Suppressor macrophage treated with lipopolysaccharide for 1 hour (primary cell): Measurements from ENCODE around the gene IFT74.
A peak's percentile ranks its signal among the peaks of the same experiment; 100 is the strongest.

Experiments
- DNase-seq, 3 donors: peaks; one replicate each; pipeline ENCODE4 v3.0.0-alpha.2; 2020 to 2022

IFT74 gene

DNA sequence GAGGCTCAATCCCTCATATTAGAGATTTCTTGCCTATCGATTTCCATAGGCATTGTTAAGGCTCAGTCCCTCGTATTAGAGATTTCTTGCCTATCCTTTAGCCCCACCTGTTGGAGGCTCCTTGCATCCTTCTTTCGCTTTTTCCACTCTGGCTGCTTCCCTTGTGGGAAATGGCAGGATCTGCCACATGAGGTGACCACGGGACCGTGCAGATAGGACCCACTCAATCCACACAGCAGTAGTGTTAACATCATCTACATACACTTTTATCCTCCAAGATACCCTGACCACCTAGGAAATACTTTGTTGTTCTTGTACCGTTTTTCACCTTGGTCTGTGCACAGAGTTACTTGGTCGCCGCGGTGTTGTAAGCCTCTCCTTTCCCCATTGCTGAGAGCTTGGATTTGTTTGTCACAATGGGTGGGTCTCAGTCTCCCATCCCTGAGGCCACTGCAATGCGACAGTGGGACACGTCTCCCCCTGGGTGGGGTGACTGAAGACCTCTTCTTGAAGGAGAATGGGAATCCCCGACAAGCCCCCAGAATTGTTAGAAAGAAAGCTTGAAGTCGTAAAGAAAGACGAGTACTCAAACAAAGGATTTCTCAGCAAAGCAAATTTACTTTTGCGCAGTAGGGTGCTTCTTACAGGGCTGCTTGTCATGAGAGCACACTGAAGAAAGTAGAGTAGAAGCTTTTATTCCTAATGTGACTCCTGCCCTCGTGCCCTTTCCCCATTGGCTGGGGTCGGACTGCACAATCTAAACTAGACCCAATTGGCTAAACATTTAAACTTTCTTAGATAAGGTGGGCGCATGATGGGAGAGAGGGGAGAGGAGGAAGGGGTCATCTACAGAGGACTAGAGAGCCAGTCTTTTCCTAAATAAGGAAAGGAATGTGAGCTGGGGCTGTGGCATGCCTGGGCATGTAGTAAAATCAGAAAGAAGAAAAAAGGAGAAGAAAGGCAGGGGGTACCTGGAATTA is 19.8 kb downstream of the IFT74 start:
- DNase-seq, result peak; percentile 70 to 74 (median 74)

DNA sequence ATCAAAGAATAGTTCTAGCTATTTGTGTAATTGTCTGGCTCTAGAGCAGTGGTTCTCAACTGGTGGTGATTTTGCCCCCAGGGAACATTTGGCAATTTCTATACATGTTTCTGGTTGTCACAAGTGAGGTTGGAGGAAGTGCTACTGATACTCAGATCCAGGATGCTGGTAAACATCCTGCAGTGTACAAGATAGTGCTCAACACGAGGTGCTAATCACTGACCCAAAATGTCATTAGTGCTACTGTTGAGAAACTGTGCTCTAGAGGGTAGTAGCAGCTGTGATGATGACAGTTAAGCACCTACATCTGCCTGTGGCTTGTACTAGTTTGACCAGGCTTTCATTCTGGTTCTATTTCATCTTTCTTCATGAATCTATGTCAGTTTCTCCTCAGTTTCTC is 27.1 kb downstream of the IFT74 start:
- no peak for DNase-seq

DNA sequence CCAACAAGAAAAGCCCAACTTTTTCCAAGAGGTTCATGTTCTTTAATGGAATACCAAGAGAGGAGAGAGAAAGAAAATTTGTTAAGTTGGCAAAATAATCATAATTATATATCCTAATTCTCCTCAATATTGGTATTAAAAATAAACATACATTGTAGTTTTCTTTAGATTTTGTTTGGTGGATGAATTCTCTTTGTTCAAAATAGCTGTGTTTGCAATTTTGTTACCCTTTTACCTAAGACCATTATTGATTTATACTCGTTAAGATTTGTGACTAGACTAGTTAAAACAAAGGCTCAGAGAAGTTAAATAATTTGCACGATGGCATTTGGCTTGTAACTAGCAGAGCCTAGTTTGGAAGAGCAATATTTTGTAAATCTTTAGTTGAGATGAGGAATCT is 39.6 kb downstream of the IFT74 start:
- no peak for DNase-seq

DNA sequence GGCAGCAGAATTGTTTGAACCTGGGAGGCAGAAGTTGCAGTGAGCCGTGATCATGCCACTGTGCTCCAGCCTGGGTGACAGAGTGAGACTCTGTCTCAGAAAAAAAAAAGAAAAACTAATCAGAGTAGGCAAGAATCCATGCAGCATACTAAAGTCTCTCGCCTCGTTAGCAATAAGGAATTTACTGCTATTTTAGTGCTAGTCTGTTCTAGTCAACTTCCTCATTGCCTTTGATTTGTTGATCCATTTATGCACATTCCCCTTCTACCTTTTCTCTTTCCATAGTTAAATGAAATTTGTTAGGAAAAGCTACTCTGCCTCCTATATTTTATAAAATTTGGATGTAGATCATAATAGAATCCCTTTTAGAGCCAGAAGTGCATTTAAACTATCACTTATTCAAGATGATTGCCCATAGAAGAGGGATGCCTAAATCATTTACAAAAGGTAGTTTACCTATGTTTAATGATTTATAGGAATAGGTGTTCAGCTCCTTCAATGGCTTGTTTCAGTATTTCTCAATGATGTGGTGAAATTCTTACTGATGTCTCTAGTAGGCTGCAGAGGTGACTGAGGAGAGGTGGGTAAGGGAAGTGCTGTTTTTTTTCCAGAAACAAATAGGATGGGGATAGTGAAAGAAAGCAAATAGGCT is 47.3 kb downstream of the IFT74 start:
- DNase-seq, result no peak

DNA sequence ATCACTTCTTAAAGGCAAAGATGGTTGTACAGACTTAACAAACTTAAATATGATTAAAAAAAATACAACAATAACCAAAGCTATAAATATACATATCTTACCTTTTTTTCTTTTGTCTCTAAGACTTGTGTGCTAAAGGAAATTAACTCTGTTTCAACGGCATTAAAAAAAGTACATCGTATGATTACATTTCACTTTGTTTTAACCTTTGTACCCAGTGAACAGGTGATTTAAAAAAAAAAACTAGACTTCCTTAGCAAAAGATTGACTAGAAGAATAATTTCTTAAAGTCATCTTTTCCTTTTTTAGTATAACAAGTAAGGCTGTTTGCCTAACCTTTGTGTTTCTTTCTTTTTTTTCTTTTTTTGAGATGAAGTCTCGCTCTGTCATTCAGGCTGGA is 49.3 kb downstream of the IFT74 start, which contains the start of gene LRRC19:
LRRC19 (minus strand) TSS at position 182 of the 400 bp plus-strand sequence. CDS start 5,978 bp downstream, outside the sequence.
- DNase-seq, result no peak

DNA sequence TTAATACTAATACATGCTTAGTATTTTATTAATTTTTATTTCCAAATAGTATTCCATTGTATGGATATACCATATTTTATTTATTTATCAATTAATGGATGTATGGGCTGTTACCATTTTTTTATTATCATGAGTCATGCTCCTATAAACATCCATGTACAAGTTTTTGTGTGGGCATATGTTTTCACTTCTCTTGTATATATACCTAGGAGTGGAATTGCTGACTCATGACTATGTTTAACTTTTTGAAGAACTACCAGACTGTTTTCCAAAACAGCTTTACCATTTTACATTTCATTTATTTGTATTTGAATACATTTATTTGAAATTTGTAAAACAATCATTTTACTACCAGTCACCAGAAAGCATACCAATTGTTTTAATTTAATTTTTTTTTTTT is 63.4 kb downstream of the IFT74 start:
- no peak for DNase-seq

DNA sequence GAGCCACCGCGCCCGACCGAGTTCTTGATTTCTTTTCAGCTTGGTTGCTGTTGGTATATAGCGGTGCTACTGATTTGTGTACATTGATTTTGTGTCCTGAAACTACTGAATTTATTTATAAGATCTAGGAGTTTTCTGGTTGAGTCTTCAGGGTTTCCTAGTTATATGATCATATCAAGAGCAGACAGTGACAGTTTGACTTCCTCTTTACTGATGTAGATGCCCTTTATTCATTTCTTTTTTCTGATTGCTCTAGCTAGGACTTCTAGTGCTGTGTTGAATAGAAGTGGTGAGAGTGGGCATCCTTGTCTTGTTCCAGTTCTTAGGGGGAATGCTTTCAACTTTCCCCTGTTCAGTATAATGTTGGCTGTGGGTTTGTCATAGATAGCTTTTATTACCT is 66.7 kb downstream of the IFT74 start:
- no peak for DNase-seq

DNA sequence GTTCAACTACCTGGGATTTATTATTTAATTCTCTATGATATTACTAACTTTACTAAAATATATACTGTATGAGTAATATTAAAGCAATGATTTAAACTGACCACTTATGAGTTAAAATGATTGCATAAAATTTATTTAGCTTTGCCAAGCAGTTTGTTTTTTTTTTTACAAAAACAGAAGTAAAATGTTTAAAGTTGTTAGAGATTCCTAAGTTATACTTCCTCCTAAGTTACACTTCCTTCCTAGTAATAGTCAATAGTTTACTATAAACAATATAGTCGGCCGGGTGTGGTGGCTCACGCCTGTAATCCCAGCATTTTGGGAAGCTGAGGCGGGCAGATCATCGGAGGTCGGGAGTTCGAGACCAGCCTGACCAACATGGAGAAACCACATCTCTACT is 73.0 kb downstream of the IFT74 start:
- peak in 2 of 3 donors; percentile 14 to 28 for DNase-seq

DNA sequence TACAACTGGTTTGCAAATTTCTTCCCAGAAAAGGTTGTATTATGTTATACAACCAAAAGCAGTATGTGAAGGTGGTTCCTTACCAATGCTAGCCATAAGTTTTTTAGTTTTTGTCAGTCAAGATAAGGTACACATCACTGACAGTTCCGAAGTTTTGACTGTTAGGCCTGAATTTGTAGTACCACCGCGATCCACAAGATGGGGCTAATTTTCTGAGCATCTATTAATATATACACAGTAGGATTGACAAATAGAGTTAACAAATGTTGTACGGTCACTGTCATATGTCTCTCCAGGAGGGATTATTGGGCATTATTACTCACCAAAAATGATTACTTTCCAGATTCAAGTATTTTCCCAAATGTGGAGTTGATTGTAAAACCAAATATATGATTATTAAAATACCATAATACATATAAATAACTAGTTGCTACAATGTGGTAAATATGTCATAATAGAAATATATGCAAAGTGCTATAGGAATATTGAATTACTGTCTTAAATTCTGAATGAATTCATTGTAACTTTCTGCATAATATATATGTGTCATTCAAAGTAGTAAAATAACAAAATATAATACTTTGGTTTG is 77.7 kb downstream of the IFT74 start:
- DNase-seq, result peak; percentile 69 to 78 (median 75)

DNA sequence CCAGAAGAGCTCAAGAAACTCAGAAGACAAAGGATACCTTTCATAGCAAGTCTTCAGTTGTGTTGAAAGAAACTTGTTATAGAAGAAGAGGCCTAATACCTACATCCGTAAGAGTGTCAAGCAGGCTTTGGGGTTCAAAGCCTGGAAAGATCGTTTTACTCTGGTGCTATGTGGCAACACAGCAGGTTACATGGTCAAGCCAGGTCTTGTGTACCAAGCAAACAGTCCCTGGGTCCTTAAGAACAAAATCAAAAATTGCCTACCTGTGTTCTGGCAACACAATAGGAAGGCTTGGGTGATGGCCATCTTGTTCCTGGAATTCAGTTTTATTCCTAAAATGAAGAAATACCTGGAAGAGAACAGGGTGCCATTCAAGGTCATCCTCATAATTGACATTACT is 81.3 kb downstream of the IFT74 start:
- no peak for DNase-seq

DNA sequence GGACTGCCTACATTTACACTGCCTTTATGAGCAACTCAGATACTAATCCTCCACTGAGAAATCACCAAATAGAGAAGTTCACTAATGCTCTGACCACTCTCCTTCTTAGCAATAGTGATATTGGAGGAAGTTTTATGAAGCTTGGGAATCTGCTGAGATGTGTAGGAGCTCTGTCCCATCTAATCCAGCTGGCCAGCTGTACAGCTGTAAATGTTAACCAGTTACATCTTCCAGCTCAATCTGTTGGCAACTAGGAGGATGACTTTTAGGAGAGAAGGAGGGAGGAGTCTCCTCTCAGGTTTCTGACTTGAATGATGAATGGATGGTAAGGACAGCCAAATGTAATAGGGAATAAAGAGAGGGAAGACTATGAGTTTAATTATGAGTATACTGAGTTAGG is 85.5 kb downstream of the IFT74 start:
- no peak for DNase-seq

DNA sequence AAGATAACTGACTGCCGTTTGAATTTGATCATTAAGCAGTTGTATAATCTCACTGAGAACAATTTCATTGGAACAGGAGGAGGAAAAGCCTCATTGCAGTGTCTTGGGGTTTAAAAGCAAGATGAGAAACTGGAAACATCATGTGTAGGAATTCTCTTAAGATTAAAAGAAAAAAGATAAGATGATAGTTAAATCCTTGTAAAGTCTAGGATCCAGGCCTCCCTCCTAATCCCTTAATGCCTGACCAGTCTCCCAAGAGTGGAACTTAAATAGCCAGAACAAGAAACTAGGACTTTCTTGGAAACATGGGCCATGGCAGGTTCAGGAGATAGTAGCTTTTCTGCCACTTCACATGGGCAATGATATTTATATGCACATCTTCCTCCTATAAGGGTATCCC is 86.3 kb downstream of the IFT74 start:
- no peak for DNase-seq

DNA sequence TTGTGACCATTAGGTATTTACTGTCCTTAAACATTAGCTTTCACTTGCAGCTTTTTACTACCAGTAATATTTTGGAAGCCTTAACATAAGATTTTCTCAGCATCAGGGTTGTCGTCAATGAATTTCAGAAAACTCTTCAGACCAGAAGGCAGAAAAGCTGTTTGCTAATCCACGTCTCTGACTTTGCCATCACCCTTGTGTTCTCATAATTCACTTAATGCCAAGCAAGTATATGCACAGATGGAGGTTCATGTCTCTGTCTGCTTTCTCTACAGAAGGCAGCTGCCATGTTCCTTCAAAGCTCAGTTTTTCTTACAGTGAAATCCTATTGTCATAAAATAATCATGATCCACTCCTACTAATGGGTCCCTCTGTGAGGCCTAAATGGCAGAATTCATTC is 87.0 kb downstream of the IFT74 start:
- DNase-seq, result no peak

DNA sequence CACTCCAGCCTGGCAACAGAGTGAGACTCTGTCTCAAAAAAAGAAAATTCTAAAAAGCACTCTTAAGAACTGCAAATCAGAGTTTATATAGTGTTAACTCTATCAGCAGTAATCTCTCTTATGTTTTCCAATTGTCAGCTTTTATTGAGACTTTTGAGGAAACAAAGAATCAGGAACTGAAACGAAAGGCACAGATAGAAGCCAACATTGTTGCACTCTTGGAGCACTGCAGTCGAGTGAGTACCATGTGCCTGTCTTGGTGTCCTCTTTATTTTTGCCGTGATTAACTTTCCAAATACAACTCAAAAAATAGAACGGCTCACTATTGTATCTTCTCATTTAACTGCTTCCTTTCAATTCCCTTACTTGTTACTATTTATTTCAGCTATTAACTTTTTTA is 90.9 kb downstream of the IFT74 start:
- DNase-seq, result peak; percentile 28 to 47 (median 39)

DNA sequence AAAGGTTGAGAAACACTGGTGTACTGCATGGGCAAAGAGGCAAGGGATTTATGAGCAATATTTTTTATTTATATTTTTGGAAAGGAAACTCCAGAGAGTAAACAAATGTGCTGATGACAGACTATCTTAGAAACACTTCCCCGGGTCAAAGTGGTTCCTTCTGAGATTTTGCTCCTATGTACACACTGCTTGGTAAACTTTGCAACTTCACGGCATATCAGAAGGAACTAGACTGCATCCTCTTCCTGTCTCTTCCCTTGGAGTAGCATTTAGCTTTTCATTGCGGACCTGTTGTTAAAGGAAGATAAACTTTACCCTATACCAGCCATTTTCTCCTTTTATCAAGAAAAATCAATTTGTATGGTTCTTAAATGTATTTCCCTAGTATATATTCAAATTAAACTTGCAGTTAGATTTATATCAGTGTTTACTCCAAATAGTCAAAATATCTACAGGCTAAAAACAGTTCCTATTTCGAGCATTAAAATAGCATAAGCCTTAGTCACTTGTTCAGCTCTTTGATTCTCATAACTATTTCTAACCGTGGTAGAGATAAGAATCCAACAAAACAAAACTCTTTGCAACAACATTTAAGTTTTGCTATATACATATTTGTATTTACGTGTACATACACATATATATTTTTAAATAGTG is 97.3 kb downstream of the IFT74 start:
- DNase-seq, result peak in 1 of 3 donors; percentile 21

DNA sequence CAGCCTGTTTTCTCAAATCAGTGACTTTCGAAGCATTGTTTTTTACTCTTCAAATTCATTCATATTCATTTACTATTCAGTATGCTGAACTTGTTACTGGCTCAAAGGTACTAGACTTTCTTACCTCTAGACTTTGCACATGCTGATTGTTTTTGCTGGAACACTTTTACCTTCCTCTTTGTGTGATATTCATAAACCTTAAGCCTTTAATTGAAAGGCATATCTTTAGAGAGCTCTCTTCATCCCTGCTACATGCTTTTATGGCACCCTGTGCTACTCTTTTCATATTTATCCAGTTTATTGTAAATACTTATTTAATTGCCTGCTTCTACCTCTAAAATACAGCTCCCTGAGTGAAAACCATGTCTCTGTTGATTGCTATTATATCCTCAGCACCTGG is 97.9 kb downstream of the IFT74 start:
- no peak for DNase-seq

DNA sequence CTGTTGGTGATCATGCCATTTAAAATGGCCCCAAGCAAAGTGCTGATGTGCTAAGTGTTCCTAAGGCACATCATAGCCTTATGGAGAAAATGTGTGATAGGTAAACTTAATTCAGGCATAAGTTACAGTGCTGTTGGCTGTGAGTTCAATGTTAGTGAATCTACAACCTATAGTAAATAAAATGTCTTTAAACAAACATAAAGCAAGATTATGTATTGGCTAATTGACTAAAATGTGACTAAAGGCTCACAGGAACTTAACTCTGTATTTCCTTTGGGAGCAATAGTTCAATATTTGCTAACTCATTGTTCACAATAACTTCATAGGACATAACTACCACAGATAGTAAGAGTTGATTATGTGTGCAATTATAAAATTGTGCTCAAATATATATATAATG is 98.6 kb downstream of the IFT74 start:
- no peak for DNase-seq

DNA sequence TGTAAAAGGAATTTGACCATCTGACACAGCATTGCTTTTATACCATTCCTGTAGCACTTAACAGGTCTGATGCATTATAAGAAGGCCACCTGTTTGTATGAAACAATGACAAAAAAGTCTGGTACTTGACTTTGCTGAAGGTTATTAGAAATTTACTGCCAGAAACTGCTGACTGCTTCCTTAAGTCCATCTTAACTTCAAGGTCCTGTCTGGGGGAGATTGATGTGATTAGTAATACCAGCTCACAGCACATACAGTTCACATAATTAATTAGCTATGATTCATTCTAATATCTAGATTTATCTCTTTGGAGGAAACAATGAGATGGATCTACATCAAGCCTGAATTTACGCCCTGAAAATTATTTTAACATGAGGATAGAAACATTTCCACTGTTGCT is 103.2 kb downstream of the IFT74 start:
- no peak for DNase-seq

DNA sequence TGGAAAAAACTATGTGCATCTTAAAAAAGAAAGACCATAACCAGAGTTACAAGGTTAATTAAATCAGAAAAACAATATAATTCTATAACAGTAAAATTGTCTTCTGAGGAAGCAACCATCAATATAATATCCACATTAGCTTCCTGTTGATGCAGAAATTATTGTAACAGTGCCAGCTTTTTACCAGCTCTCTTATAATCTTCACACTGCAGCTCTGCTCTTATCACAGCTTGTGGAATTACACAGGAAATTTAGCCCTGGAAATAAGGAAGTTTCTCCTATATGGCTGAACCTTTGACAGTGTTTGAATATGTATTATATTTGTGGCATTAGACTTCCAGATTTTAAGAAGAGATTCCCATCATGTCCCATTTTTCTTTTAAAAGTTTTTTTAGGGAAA is 103.7 kb downstream of the IFT74 start:
- no peak for DNase-seq

DNA sequence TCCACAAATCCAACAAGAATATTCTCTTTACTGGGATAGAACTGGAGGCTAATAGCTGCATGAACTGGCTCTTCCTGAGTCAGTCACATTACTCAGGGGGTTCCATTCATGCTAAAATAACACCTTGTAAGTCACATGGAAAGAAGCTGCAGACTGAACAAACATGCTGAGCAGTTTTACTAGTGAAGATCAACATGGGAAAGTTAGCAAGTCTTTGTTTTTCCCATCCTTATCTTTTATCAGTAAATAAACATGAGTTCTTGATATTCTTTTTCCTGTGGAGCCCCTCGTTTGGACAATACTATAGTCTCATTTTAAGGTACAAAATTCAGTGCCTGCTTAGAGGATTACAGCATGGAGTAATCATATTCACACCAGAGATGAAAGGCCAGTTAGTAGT is 109.1 kb downstream of the IFT74 start:
- no peak for DNase-seq

DNA sequence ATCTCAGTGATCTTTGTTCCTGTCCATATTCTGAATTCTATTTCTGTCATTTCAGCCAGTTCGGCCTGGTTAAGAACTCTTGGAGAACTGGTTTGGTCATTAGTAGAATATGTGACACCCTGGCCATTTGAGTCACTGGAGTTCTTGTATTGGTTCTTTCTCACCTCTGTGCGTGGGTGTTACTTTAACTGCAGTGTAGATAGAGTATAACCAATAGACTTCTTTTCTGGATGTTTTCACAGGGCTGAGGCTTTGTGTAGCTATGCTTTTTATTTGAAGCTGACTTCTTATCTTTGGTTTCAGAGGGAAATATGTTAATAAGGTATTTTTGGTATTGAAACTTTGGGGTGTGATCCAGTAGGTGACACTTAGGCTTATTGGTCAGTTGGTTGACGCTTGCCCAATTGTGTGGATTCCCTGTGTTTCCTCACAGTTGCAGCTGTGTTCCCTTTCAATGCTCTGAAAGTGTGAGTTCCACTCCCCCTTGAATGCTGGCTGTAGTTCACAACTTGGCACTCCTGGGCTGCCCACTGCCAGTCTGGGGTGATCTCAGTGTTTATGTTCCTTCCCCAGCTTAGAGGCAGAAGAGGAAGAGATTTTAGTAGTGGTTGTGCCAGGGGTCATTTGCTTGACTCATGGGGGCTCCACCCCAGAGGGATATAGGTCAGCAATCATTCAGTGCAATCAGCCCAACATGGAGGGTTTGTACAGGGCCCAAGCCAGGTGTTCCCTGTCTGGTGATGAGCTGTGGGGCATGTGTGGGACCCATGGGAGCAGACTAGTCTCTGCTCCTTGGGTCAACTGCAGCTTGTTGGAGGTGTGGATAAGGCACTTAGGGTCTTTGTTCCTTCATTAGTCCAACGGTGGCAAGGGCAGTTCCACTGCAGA is 117.9 kb downstream of the IFT74 start:
- DNase-seq, result peak; percentile 41 to 69 (median 41)

DNA sequence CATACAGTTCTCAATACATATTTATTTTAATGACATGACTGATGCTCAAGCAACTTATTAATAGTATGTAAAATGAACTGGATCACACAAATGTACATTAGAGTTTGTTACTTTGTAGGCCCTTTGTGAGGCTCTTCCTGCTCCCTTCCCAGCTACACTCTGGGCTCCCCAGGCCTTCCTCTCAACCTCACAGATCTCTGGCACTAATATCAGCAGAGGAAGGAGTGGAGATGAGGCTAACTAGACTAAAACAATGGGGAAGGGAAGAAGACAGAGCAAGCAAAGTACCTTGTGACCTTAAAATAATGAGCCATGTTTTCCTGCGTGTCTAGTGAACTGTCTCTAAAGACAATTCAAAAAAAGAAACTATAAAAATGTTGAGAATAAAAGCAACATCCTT is 122.5 kb downstream of the IFT74 start:
- DNase-seq, result no peak
